Neural crest cell (in vitro differentiated cells): Measurements from ENCODE around the gene SUPT4H1. TPM values are rescaled to one million over a fixed set of nuclear protein-coding genes. Genes with fewer than 3 reads are reported as not detected.

Experiments used
- DNase-seq: peaks from one replicate; pipeline ENCODE4 v3.0.0; 2021; ENCODE audit warnings: low read depth, mixed read lengths, low spot score
- H3K27ac Mint-ChIP-seq: one replicate; pipeline ENCODE4 v1.8.0; 2021; ENCODE audit warnings: mild to moderate bottlenecking, mixed read lengths; ENCODE audit not compliant: unreplicated experiment
- H3K27me3 Mint-ChIP-seq: 2 replicates; pipeline ENCODE4 v1.8.0; 2021; ENCODE audit warnings: low read depth, mild to moderate bottlenecking, mixed read lengths
- H3K36me3 Mint-ChIP-seq: 2 replicates; pipeline ENCODE4 v1.8.0; 2021; ENCODE audit warnings: low read depth, mild to moderate bottlenecking, mixed read lengths
- H3K4me1 Mint-ChIP-seq: 2 replicates; pipeline ENCODE4 v1.8.0; 2021; ENCODE audit warnings: mixed read lengths
- H3K4me3 Mint-ChIP-seq: one replicate; pipeline ENCODE4 v1.8.0; 2021; ENCODE audit warnings: mild to moderate bottlenecking, mixed read lengths
- H3K9me3 Mint-ChIP-seq: 2 replicates; pipeline ENCODE4 v1.8.0; 2021; ENCODE audit warnings: mixed read lengths
- total RNA-seq: library from RNA; stranded (reverse); gene quantifications from 2 replicates; pipeline ENCODE4 v1.2.1, GENCODE V29; 2021
- TF ChIP-seq, protein P1 (sequence below): fragments of 200-600 bp; sonication (generic); conservative IDR thresholded peaks from 2 replicates; pipeline ENCODE4 v1.5.0; 2021; ENCODE audit warnings: antibody characterized with exemption, mild to moderate bottlenecking

SUPT4H1 gene
- total RNA-seq, 1 donor from 2014 or later: 83.8 TPM

DNA sequence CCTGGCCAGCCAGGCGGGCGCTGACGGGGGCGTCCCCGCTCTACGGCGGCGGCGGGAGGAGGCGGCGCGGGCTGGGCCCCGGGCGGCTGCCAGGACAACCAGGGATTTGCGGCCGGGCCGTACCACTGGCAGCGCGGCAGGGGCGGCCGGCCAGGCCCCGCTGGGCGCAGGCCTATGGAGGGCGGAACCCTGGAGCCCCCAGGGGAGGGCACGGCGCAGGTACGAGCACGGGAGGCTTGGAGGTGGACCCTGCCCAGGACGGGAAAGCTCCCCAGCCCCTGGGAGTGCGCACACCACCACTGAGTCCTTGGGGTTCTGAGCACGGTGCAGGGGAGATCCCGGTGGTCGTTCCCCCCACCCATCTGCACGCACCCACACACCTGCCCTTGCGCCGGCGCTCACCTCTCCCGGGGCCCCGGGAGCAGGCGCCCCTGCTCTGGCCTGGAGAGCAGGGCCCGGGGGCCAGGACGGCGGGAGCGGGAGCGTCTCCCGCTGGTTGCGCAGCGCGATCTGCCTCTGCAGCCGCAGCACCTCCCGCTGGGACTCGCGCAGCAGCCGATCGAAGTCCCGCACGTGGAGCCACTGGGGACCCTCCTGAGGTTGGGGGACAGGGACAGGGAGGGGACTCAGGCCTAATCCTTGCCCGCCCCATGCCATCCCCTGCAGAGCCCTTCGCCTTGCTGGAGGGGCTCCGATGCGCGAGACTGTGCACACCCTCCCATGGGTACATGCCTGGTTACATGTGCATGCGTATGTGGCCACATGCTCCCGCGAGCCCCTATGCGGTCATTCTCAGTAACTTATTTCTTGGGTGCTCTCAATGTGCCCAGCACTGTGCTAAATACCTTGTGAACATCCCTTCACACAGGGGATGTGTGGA, 27.4 kb downstream of the SUPT4H1 start:
- peaks cover 37% of the 10 kb centered on the region for H3K4me1 Mint-ChIP-seq
- H3K27ac Mint-ChIP-seq: no peak overlapping the region
- TF ChIP-seq, protein P1, sequence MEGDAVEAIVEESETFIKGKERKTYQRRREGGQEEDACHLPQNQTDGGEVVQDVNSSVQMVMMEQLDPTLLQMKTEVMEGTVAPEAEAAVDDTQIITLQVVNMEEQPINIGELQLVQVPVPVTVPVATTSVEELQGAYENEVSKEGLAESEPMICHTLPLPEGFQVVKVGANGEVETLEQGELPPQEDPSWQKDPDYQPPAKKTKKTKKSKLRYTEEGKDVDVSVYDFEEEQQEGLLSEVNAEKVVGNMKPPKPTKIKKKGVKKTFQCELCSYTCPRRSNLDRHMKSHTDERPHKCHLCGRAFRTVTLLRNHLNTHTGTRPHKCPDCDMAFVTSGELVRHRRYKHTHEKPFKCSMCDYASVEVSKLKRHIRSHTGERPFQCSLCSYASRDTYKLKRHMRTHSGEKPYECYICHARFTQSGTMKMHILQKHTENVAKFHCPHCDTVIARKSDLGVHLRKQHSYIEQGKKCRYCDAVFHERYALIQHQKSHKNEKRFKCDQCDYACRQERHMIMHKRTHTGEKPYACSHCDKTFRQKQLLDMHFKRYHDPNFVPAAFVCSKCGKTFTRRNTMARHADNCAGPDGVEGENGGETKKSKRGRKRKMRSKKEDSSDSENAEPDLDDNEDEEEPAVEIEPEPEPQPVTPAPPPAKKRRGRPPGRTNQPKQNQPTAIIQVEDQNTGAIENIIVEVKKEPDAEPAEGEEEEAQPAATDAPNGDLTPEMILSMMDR: no peak
- H3K4me3 Mint-ChIP-seq: peak overlapping the region; percentile 81
- no peaks in the 10 kb centered on the region for H3K9me3 Mint-ChIP-seq
- H3K27me3 Mint-ChIP-seq: no peaks in the 10 kb centered on the region
- no peak for DNase-seq
- H3K36me3 Mint-ChIP-seq: peaks cover 2% of the 10 kb centered on the region

DNA sequence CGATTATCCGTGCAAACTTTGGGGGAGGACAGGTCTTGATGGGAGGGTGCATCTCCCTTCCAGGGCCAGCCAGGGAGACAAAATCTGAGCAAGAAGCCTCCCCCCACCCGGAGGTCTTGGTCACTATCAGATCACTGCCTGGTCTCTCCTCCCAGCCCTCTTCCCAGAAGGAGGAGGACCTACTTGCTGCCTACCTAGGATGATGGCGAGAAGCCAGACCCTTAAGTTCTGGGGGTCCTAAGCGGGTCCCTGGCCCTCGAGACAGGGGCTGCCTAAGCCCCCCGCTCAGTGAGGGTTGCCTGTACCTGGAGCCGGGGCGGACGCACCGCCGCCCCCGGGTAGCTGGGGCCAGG, 28.0 kb downstream of the SUPT4H1 start:
- TF ChIP-seq, protein P1: no peak
- DNase-seq: no peak
- peak overlapping the region; percentile 44 for H3K4me3 Mint-ChIP-seq
- peak overlapping the region; percentile 62 for H3K27ac Mint-ChIP-seq
- H3K9me3 Mint-ChIP-seq: no peaks in the 10 kb centered on the region
- peaks cover 2% of the 10 kb centered on the region for H3K36me3 Mint-ChIP-seq
- H3K27me3 Mint-ChIP-seq: no peaks in the 10 kb centered on the region
- H3K4me1 Mint-ChIP-seq: peaks cover 31% of the 10 kb centered on the region

DNA sequence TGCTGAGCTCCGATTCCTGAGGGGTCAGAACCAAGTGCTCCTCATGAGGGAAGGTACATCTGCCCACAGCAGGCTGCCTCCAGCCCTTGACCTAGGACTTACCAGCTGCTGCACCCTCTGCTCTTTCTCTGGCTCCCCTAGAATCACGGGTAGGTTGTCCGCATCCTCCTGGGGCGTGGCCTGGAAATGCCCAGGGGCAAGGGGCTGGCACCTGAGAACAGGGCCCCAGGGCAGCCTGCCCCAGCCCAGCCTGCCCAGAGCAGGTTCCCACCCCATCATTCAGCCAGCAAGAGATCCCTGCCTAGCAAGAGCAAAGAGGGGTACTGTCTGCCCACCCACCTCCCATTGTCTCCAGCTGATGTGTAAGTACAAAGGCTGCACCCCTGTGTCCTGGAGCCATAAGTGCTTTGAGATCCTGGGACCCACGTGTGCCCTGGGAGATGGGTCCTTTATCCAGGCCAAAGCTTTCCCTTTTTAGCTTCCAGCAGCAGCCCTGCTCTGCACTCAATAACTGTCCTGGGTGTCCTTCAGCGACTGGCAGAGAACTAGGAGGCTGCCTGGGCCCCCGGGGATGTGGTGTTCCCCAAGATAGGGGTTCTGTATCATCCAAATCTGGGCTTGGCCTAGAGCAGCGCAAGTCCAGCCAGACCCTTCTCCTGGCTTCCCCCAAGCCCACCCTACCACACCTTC, 28.5 kb downstream of the SUPT4H1 start:
- Mint-ChIP-seq H3K4me1 (peaks cover 25% of the 10 kb centered on the region), H3K36me3 (peaks cover 2% of the 10 kb centered on the region), H3K4me3 (peak overlapping the region; percentile 44), H3K27me3 (no peaks in the 10 kb centered on the region), H3K27ac (peak overlapping the region; percentile 78), H3K9me3 (no peaks in the 10 kb centered on the region)
- TF ChIP-seq, protein P1: no peak
- no peak for DNase-seq

DNA sequence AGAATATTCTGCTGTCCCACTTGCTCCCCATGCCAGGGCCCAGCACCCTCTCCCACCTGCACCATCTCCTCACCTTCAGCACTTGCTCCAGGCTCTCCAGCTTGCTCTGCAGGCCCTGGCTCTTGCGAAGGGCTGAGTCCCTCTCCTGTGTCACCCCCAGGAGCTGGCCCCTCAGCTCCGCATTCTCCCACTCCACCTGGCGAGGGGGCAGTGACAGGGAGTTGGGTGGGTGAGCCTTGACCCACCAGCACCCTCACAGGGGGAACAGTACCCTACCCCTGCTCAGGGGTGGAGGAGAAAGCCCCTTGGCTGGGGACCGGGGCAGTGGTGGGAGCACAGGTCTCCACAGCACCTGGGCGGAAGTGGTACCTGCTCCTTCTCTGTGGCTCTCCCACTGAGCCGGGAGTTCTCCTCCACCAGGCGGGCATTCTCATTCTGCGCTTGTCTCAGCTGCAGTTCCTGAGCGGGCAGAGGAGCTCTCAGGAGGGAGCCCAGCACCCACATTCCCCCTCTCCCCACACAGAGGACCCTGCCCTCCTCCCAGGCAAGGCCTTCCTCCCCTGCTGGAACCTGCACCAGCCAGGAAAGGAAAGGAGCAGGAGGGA, 29.3 kb downstream of the SUPT4H1 start:
- DNase-seq: no peak
- Mint-ChIP-seq H3K27ac (no peak overlapping the region), H3K4me3 (no peak overlapping the region)

More for the DNA sequence above, 29.3 kb downstream of the SUPT4H1 start:
- peaks cover 2% of the 10 kb centered on the region for H3K36me3 Mint-ChIP-seq
- no peaks in the 10 kb centered on the region for H3K27me3 Mint-ChIP-seq
- H3K9me3 Mint-ChIP-seq: no peaks in the 10 kb centered on the region
- TF ChIP-seq, protein P1: no peak
- peaks cover 17% of the 10 kb centered on the region for H3K4me1 Mint-ChIP-seq
